HEK293 (cell line): ENCODE measurements around the gene TTC27.

Experiments
- CTCF ChIA-PET: fragments of 350-600 bp; formaldehyde crosslinking; extraction: SDS; loops from one replicate; lab custom pipeline; 2021; ENCODE audit warnings: antibody characterized with exemption; lab: Yijun Ruan, JAX
- POLR2A ChIA-PET: fragments of 300-600 bp; formaldehyde crosslinking; extraction: SDS; loops from one replicate; lab custom pipeline; 2020; ENCODE audit warnings: antibody characterized with exemption, inconsistent platforms; lab: Yijun Ruan, JAX
- H3K27ac ChIP-seq: fragments of 200-500 bp; sonication (Bioruptor generic); 2 replicates; pipeline ENCODE4 v1.5.1; 2014; ENCODE audit warnings: low read depth, low read length, control low read depth, inconsistent platforms; ENCODE audit errors: extremely low read depth
- H3K36me3 ChIP-seq, 2 experiments: fragments of 200-500 bp in 1 of 2; sonication (Bioruptor generic) in 1 of 2; 1 replicate in 1 of 2; 2 replicates in 1 of 2; pipeline ENCODE4 v1.5.1; 2014 to 2017; ENCODE audit warnings: inconsistent platforms in 2 of 2, low read length in 2 of 2; ENCODE audit not compliant: control insufficient read depth in 2 of 2, insufficient read depth in 1 of 2
- H3K4me1 ChIP-seq: fragments of 200-500 bp; sonication (Bioruptor generic); 2 replicates; pipeline ENCODE4 v1.5.1; 2014; ENCODE audit warnings: mild to moderate bottlenecking, low read length, inconsistent platforms; ENCODE audit not compliant: control insufficient read depth, insufficient read depth
- H3K4me3 ChIP-seq: 2 replicates; pipeline ENCODE4 v1.5.1; 2011; ENCODE audit warnings: low read depth, mild to moderate bottlenecking, control low read depth, low read length, moderate library complexity
- H3K9me3 ChIP-seq: fragments of 200-500 bp; sonication (Bioruptor generic); 2 replicates; pipeline ENCODE4 v1.5.1; 2014; ENCODE audit warnings: low read depth, low read length, inconsistent platforms; ENCODE audit not compliant: control insufficient read depth, insufficient read depth
- ATF2 ChIP-seq: fragments of 450-650 bp; formaldehyde crosslinking; IDR thresholded peaks from 2 replicates; pipeline ENCODE4 v1.5.1; 2016; ENCODE audit warnings: missing biosample characterization, missing genetic modification characterization, low read depth
- BCL11A ChIP-seq: fragments of 450-650 bp; formaldehyde crosslinking; IDR thresholded peaks from 2 replicates; pipeline ENCODE4 v1.5.1; 2016; ENCODE audit warnings: low read depth, missing biosample characterization, missing genetic modification characterization
- INSM2 ChIP-seq: fragments of 450-650 bp; formaldehyde crosslinking; IDR thresholded peaks from 2 replicates; pipeline ENCODE4 v1.5.1; 2016; ENCODE audit warnings: missing biosample characterization, missing genetic modification characterization
- KLF9 ChIP-seq: fragments of 450-650 bp; formaldehyde crosslinking; IDR thresholded peaks from 2 replicates; pipeline ENCODE4 v1.5.1; 2016; ENCODE audit warnings: missing biosample characterization, missing genetic modification characterization, low read depth
- PRDM10 ChIP-seq: fragments of 450-650 bp; formaldehyde crosslinking; IDR thresholded peaks from 2 replicates; pipeline ENCODE4 v1.5.1; 2016; ENCODE audit warnings: missing biosample characterization, missing genetic modification characterization
- PRDM4 ChIP-seq: fragments of 450-650 bp; formaldehyde crosslinking; IDR thresholded peaks from 2 replicates; pipeline ENCODE4 v1.5.1; 2017; ENCODE audit warnings: missing biosample characterization, missing genetic modification characterization
- REPIN1 ChIP-seq: fragments of 450-650 bp; formaldehyde crosslinking; IDR thresholded peaks from 2 replicates; pipeline ENCODE4 v1.5.1; 2017; ENCODE audit warnings: missing biosample characterization, missing genetic modification characterization, low read depth
- ZBTB1 ChIP-seq: fragments of 450-650 bp; formaldehyde crosslinking; IDR thresholded peaks from 2 replicates; pipeline ENCODE4 v1.5.1; 2016; ENCODE audit warnings: missing biosample characterization, missing genetic modification characterization
- ZFHX2 ChIP-seq: fragments of 450-650 bp; formaldehyde crosslinking; conservative IDR thresholded peaks from 2 replicates; pipeline ENCODE4 v1.5.1; 2016; ENCODE audit warnings: missing biosample characterization, missing genetic modification characterization
- ZNF114 ChIP-seq: fragments of 450-650 bp; formaldehyde crosslinking; IDR thresholded peaks from 2 replicates; pipeline ENCODE4 v1.5.0; 2017; ENCODE audit warnings: missing biosample characterization, missing genetic modification characterization
- ZNF211 ChIP-seq: fragments of 450-650 bp; formaldehyde crosslinking; IDR thresholded peaks from 2 replicates; pipeline ENCODE4 v1.5.1; 2016; ENCODE audit warnings: low read depth, missing biosample characterization, missing genetic modification characterization
- ZNF221 ChIP-seq: fragments of 450-650 bp; formaldehyde crosslinking; IDR thresholded peaks from 2 replicates; pipeline ENCODE4 v1.5.1; 2017; ENCODE audit warnings: missing biosample characterization, missing genetic modification characterization, borderline replicate concordance
- ZNF23 ChIP-seq: fragments of 450-650 bp; formaldehyde crosslinking; IDR thresholded peaks from 2 replicates; pipeline ENCODE4 v1.5.1; 2016; ENCODE audit warnings: missing biosample characterization, missing genetic modification characterization, borderline replicate concordance
- ZNF302 ChIP-seq: fragments of 450-650 bp; formaldehyde crosslinking; IDR thresholded peaks from 2 replicates; pipeline ENCODE4 v1.5.1; 2016; ENCODE audit warnings: missing biosample characterization, missing genetic modification characterization, low read depth
- ZNF366 ChIP-seq: fragments of 450-650 bp; formaldehyde crosslinking; conservative IDR thresholded peaks from 2 replicates; pipeline ENCODE4 v1.5.1; 2016; ENCODE audit warnings: missing biosample characterization, missing genetic modification characterization
- ZNF501 ChIP-seq: fragments of 450-650 bp; formaldehyde crosslinking; IDR thresholded peaks from 2 replicates; pipeline ENCODE4 v1.5.1; 2016; ENCODE audit warnings: missing biosample characterization, missing genetic modification characterization
- ZNF510 ChIP-seq: fragments of 450-650 bp; formaldehyde crosslinking; IDR thresholded peaks from 2 replicates; pipeline ENCODE4 v1.5.1; 2018; ENCODE audit warnings: mild to moderate bottlenecking, missing genetic modification characterization, missing biosample characterization; ENCODE audit not compliant: insufficient replicate concordance
- ZNF548 ChIP-seq: fragments of 450-650 bp; formaldehyde crosslinking; IDR thresholded peaks from 2 replicates; pipeline ENCODE4 v1.5.1; 2016; ENCODE audit warnings: missing biosample characterization, missing genetic modification characterization
- ZNF549 ChIP-seq: fragments of 450-650 bp; IDR thresholded peaks from 2 replicates; pipeline ENCODE4 v1.5.1; 2018; ENCODE audit warnings: missing biosample characterization, missing genetic modification characterization, mild to moderate bottlenecking, inconsistent platforms, moderate library complexity
- ZNF621 ChIP-seq: fragments of 450-650 bp; formaldehyde crosslinking; IDR thresholded peaks from 2 replicates; pipeline ENCODE4 v1.5.1; 2017; ENCODE audit warnings: missing biosample characterization, missing genetic modification characterization
- ZNF645 ChIP-seq: fragments of 450-650 bp; formaldehyde crosslinking; IDR thresholded peaks from 2 replicates; pipeline ENCODE4; 2016; ENCODE audit warnings: missing biosample characterization, missing genetic modification characterization
- ZSCAN4 ChIP-seq: fragments of 450-650 bp; formaldehyde crosslinking; IDR thresholded peaks from 2 replicates; pipeline ENCODE4 v1.5.1; 2017; ENCODE audit warnings: missing biosample characterization, missing genetic modification characterization

The TTC27 gene

GRCh38 chr2:32820088-32820487, 192.2 kb downstream of the TTC27 start:
- H3K4me3 ChIP-seq: no peak overlapping the region
- ChIA-PET CTCF (interaction anchor here (0.8 kb wide), 1 partner anchor 448 kb away, joined by 3 read pairs; no protein-coding TSS in a partner anchor), POLR2A (no interaction called here)
- no peaks in the 10 kb centered on the region for H3K9me3 ChIP-seq
- TF ChIP-seq ZNF302 (tag by site-specific recombination) (no peak), ZNF645 (tag by site-specific recombination) (no peak), ZNF366 (tag by site-specific recombination) (no peak)
- no peak overlapping the region for H3K27ac ChIP-seq
- peaks cover 8% of the 10 kb centered on the region for H3K4me1 ChIP-seq
- no peaks in the 10 kb centered on the region for H3K36me3 ChIP-seq

- POLR2A ChIA-PET: no interaction called here
- no peak overlapping the region for H3K27ac ChIP-seq
- CTCF ChIA-PET: interaction anchor here (0.7 kb wide), 1 partner anchor 619 kb away, joined by 5 read pairs; no protein-coding TSS in a partner anchor
- H3K4me1 ChIP-seq: peaks cover 14% of the 10 kb centered on the region
- H3K9me3 ChIP-seq: no peaks in the 10 kb centered on the region
- H3K36me3 ChIP-seq: no peaks in the 10 kb centered on the region
- TF ChIP-seq PRDM4 (no peak), KLF9 (no peak), ZNF23 (tag by site-specific recombination) (no peak), ZNF549 (tag by site-specific recombination) (no peak), ZNF211 (tag by site-specific recombination) (no peak), ATF2 (tag by site-specific recombination) (no peak), ZNF548 (tag by site-specific recombination) (no peak), ZBTB1 (no peak), BCL11A (tag by site-specific recombination) (no peak), PRDM10 (no peak), ZNF510 (tag by site-specific recombination) (no peak), REPIN1 (tag by site-specific recombination) (no peak), INSM2 (no peak), ZNF221 (tag by site-specific recombination) (no peak), ZNF501 (tag by site-specific recombination) (no peak), ZFHX2 (tag by site-specific recombination) (no peak), ZNF114 (no peak), ZNF621 (tag by site-specific recombination) (no peak), ZSCAN4 (tag by site-specific recombination) (no peak)
- no peak overlapping the region for H3K4me3 ChIP-seq
These were observed 192.9 kb downstream of the TTC27 start for GRCh38 chr2:32820701-32821100.
